ENCODE results near the gene SNTN.
"Not testable (repeated sequence)": the region's sequence is repeated elsewhere in the genome, so short reads cannot be mapped to it uniquely, and the experiment has no call there.

The SNTN gene

GRCh38 chr3:63652066-63652725 is at the start of gene SNTN:
SNTN (plus strand) TSS chr3:63652675; CDS start chr3:63652688, 13 bp downstream.
- H3K27ac ChIP-seq, result no peak within 1 kb of the TSS

DNA sequence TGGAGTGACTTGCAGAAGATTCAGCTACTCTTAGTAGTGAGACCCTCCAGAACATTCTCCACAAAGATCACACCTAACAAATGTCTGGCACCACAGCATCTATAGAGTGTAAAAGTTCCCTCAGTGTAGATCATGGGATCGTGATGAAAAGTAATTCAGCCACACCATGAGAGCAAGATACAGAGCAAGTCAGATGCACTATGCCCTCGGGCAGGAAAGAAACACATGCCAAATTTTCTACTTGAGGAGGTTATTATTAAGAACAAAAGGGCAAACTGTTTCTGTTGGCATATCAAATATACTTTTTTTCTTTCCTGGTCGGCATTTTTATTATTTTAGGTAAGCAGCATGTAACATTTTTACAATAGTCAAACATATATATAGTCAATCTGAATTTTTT is 44.8 kb upstream of the SNTN start:
- no peak for DNase-seq (ENCODE audit: low read depth, low spot score)
- no peak overlapping the region for H3K27ac ChIP-seq

More at GRCh38 chr3:63652066-63652725, at the start of gene SNTN:
- DNase-seq (ENCODE audit: low read depth, low spot score), result no peak

DNA sequence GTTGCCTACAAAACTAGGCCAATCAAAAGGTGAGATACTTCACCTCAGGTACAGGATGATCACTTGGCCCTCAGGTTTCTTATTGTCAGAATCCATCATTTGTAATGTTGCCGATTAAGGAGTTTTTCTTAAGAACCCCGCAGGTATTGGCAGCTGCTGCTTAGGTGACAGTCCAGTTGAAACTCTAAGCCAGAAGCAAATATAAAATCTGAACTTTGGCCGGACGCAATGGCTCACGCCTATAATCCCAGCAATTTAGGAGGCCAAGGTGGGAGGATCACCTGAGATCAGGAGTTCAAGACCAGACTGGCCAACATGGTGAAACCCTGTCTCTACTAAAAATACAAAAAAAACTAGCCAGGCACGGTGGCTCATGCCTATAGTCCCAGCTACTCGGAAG is 43.1 kb upstream of the SNTN start:
- no peak overlapping the region for H3K27ac ChIP-seq
- DNase-seq (ENCODE audit: low read depth, low spot score), result no peak

DNA sequence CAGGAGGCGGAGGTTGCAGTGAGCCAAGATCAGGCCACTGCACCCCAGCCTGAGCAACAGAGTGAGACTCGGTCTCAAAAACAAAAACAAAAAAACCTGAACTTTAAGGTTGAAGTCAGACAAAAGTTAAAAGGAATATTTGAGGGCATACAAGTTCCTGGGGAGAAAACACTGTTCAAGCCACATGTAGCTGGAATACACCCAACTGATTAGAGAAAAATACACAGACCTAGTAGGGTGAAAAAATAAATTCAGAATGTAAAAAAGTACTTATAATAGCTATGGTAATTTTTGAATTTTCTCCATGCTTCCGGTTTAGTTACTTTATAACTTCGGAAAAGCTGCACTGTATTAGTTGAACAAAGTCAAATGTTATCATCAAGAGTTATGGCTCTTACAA is 42.6 kb upstream of the SNTN start:
- no peak for DNase-seq (ENCODE audit: low read depth, low spot score)

GRCh38 chr3:63611382-63611781 is 41.1 kb upstream of the SNTN start:
- DNase-seq (ENCODE audit: low read depth, low spot score), result no peak

More for the DNA sequence above, 42.6 kb upstream of the SNTN start:
- no peak overlapping the region for H3K27ac ChIP-seq

GRCh38 chr3:63613561-63613960 is 38.9 kb upstream of the SNTN start:
- no peak for DNase-seq (ENCODE audit: low read depth, low spot score)
- H3K27ac ChIP-seq, result no peak overlapping the region

More at GRCh38 chr3:63611382-63611781, 41.1 kb upstream of the SNTN start:
- H3K27ac ChIP-seq, result no peak overlapping the region

DNA sequence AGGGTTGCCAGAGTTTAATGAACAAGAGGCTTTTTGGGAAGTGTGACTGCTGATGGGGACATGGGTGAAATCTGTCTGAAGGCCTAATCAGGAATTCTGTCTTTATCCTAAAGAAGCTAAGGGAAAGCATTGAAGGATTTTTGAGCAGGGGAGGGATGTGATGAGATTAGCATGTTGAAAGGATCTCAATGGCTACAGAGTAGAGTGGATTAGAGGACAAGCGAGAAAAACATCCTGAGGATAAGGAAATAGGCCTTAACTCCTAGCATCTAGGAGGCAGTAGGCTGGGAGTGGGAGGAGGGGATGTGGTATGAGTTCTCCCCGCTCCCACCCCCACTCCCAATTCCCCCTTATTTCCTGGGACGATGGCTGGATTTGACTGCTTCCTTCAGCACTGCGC is 35.1 kb upstream of the SNTN start:
- no peak overlapping the region for H3K27ac ChIP-seq
- DNase-seq (ENCODE audit: low read depth, low spot score), result no peak

GRCh38 chr3:63624941-63625560 is 27.4 kb upstream of the SNTN start:
- peak; percentile 59 for DNase-seq (ENCODE audit: low read depth, low spot score)
- H3K27ac ChIP-seq, result no peak overlapping the region

GRCh38 chr3:63631670-63632069 is 20.8 kb upstream of the SNTN start:
- no peak overlapping the region for H3K27ac ChIP-seq
- peak; percentile 60 for DNase-seq (ENCODE audit: low read depth, low spot score)

- DNase-seq (ENCODE audit: low read depth, low spot score), result no peak
Measured at GRCh38 chr3:63635186-63635585, 17.3 kb upstream of the SNTN start.

DNA sequence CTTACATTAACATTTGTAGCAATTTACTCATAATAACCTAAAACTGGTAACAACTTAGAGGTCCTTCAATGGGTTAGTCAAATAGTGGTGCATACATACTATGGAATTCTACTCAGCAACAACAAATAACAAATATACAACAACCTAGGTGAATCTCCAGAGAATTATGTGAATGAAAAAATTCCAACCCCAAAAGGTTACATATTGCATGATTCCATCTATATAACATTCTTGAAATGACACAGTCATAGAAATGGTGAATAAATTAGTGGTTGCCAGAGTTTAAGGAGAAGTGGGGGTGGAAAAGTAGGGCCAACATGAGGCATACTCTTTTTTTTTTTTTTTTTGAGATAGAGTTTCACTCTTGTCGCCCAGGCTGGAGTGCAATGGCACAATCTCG is 12.7 kb upstream of the SNTN start:
- DNase-seq (ENCODE audit: low read depth, low spot score), result no peak
- no peak overlapping the region for H3K27ac ChIP-seq

More at GRCh38 chr3:63635186-63635585, 17.3 kb upstream of the SNTN start:
- no peak overlapping the region for H3K27ac ChIP-seq

DNA sequence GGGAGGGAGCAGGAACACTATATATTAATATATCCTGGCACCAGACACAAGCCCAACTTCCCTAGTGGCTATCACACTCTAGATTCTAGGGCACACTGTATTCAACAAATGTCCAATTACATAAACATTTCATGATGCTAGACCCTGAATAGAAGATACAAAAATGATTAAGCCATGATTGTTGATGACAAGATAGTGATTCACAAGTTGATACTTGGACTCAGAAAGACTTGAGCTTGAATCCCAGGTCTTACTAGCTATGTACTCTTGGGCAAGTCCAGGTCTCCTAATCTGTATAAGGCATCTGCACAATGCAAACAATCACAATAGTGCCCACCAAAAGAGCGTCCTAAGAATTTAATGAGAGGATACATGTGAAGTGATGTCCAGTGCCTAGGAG is 10.0 kb upstream of the SNTN start:
- no peak overlapping the region for H3K27ac ChIP-seq
- no peak for DNase-seq (ENCODE audit: low read depth, low spot score)

DNA sequence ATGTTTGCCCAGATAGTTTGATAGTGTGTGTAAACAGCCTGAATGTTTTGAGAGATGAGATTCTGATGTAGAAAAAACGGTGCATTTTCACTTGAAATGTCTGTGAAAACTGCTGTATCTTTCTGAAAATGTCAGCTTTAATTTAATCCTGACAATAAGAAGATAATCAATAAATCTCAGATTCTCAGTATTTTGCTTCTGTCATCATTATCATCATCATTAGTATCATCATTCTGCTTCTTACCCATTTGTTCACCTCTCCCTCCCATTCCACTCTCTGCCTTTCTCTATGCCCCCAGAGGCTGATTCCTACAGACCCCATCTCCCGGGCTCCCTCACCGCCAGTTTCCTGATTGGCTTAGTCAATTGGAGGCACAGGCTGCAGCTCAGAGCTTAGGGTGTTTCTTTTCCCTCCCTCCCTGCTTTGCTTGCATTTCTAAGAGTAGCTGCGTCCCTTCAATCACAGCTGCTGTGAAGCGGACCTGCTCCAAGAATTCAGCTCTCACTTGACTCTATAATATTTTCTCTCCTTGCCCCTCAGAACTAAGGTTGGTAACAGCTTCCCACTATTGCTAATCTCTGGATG is 8.2 kb upstream of the SNTN start:
- no peak for DNase-seq (ENCODE audit: low read depth, low spot score)
- no peak overlapping the region for H3K27ac ChIP-seq

- H3K27ac ChIP-seq, result not testable (repeated sequence)
Measured at GRCh38 chr3:63644928-63645781, 7.3 kb upstream of the SNTN start.

DNA sequence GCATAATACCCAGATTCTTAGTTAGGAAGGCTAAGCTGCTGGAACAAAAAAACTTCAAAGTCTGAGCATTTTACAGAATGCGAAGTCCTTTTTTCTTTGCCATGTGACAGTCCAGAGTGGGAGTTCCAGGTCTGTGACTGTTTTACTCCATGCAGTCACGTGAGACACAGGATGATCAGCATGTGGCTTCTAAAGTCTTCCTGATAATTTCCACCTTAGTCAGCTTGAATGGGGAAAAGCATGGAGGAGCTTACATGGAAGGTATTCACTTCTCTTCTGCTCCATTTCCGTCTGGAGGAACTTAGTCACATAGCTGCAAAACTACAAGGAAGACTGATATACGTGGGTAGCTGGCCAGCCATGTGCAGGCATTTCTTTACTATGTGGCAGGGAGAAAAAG is 1.7 kb downstream of the SNTN start:
- DNase-seq (ENCODE audit: low read depth, low spot score), result no peak
- no peak overlapping the region for H3K27ac ChIP-seq

More at GRCh38 chr3:63644928-63645781, 7.3 kb upstream of the SNTN start:
- not testable (repeated sequence) for DNase-seq (ENCODE audit: low read depth, low spot score)

GRCh38 chr3:63654931-63655330 is 2.5 kb downstream of the SNTN start:
- no peak overlapping the region for H3K27ac ChIP-seq
- DNase-seq (ENCODE audit: low read depth, low spot score), result no peak

GRCh38 chr3:63655519-63655918 is 3.0 kb downstream of the SNTN start:
- H3K27ac ChIP-seq, result no peak overlapping the region
- DNase-seq (ENCODE audit: low read depth, low spot score), result no peak

GRCh38 chr3:63656786-63657185 is 4.3 kb downstream of the SNTN start:
- DNase-seq (ENCODE audit: low read depth, low spot score), result no peak
- H3K27ac ChIP-seq, result no peak overlapping the region

DNA sequence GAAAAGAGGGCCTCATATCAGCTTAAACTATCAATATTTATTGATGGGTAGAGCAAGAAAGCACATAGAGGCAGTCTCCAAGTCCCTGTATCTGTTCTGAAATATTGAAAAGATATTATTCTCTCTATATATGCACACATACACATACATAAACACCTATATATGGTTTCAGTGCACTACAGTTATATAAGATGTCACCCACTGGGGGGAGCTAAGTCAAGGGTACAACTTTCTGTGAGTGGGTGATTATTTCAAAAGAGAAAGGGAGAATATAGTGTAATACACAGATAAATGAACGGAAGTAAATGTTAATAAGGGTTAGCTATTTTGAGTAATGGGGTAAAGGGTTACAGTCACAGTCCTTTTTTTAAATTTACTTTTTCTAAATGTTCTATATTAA is 8.8 kb downstream of the SNTN start:
- no peak overlapping the region for H3K27ac ChIP-seq
- no peak for DNase-seq (ENCODE audit: low read depth, low spot score)

DNA sequence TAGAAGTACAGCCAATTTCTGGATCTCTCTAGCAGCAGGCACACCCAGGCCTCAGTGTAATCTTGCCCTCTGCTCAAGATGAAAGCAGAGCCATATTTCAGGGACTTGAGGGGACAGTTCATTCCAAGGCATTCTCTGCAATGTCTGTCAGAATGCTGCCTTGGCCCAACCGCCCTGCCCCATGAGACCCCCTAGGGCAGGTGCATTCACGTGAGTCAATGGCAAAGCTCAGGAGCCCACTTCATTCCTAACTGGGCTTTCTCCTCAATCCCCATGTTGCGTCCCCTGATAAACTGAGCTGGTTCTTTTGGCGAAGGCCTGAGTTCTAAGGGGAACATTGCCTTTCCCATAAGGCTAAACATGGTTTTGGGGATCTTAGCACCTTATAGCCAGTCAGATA is 9.5 kb downstream of the SNTN start:
- no peak overlapping the region for H3K27ac ChIP-seq
- no peak for DNase-seq (ENCODE audit: low read depth, low spot score)

- no peak for DNase-seq (ENCODE audit: low read depth, low spot score)
- H3K27ac ChIP-seq, result no peak overlapping the region
Measured at GRCh38 chr3:63662500-63662899, 10.0 kb downstream of the SNTN start.

Measured in epithelial cell of prostate (primary cell).